ENCODE results near the gene NBPF1. TPM values are rescaled to one million over a fixed set of nuclear protein-coding genes. Genes with fewer than 3 reads are reported as not detected.
A peak's percentile ranks its signal among the peaks of the same experiment; 100 is the strongest.

Gene NBPF1
- total and polyA plus RNA-seq, 10 donors: 1.3 to 60.7 (median 30.2) TPM

DNA sequence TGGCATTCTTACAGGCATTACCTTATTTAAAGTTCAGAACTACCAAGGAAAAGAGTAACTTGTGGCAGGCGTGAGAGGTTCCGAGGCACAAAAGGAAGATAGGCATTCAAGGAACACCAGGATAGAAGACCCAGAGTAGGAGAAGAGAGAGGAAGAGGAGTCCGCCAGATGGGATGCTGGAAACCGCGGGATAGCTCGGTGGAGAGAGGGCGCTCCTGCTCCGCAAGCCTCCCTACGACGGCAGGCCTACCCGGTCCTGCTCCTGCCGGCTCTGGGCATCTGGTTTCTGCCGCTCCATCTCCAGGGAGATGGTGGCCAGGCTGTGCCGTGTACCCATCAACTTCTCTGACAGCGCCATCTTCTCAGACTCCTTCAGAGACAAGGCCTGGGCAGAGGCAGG, 5.4 kb upstream of the NBPF1 start:
- intact Hi-C loops (cut with DNase I; ENCODE audit: low total_unique reads): no loop called here
- Histone ChIP-seq H3K9me3 (no peaks in the 10 kb centered on the region), H3K27me3 (replicated peaks in 1 of 7) (peaks cover 0 to 1% (median 0%) of the 10 kb centered on the region in 7 donors), H3K4me3 (no peak overlapping the region), H3K27ac (no peak overlapping the region), H3K4me1 (peaks cover 6 to 14% (median 8%) of the 10 kb centered on the region in 6 donors), H3K36me3 (peaks cover 5 to 61% (median 42%) of the 10 kb centered on the region in 6 donors)
- WGBS, 5 donors: 85 to 89% (median 88%) methylated on average over 15 of the region's 15 CpGs
- peak; percentile 78 for DNase-seq
- TF ChIP-seq POLR2AphosphoS5 (IDR thresholded peaks at IDR 0.05): peak; percentile 31 to 59 (median 34)
- TF ChIP-seq POLR2A (IDR thresholded peaks at IDR 0.05): no peak
- TF ChIP-seq, protein P1, sequence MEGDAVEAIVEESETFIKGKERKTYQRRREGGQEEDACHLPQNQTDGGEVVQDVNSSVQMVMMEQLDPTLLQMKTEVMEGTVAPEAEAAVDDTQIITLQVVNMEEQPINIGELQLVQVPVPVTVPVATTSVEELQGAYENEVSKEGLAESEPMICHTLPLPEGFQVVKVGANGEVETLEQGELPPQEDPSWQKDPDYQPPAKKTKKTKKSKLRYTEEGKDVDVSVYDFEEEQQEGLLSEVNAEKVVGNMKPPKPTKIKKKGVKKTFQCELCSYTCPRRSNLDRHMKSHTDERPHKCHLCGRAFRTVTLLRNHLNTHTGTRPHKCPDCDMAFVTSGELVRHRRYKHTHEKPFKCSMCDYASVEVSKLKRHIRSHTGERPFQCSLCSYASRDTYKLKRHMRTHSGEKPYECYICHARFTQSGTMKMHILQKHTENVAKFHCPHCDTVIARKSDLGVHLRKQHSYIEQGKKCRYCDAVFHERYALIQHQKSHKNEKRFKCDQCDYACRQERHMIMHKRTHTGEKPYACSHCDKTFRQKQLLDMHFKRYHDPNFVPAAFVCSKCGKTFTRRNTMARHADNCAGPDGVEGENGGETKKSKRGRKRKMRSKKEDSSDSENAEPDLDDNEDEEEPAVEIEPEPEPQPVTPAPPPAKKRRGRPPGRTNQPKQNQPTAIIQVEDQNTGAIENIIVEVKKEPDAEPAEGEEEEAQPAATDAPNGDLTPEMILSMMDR (IDR thresholded peaks at IDR 0.05 in 8 of 11, conservative IDR thresholded peaks at IDR 0.05 in 3 of 11): no peak

DNA sequence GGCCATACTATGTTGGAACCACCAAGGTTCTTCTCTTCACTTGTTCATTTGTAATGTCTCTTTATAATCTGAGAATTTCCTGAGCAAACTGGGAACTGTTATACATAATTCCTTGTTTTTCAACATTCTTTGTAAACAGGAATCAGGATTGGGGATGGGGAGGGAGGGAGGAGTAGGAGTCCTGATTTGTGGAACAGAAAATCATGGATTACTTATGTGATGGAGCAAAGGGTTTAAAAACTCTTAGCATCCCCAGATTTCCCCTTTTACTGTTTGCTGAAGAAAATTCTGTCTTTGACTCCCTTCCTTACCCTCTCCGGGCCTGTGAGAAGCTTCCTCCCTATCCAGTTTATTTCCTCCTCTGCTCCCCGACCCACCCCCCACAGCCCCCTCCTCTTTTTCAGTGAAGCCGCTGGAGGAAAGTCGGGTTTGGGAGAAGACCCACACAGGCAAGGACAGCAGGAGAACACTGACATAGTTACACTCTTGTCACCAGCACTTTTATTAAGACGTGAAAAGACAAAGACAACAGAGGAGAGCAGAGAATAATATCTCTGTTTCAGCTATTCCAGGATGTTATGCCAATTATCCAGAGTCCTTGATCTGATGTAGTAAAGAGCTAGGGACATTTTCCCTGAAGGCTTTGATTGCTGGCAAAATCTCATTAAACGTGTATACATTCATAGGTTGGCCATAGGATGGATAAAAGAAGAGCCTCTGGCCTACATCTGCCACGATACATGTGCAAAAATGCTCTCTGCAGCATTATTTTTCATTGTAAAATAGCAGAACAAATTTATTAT, 4.6 kb upstream of the NBPF1 start:
- H3K4me3 ChIP-seq: no peak overlapping the region
- H3K9me3 ChIP-seq: no peaks in the 10 kb centered on the region
- H3K27ac ChIP-seq: no peak overlapping the region
- WGBS, 5 donors: 72 to 86% (median 81%) methylated on average over 7 of the region's 7 CpGs
- H3K36me3 ChIP-seq: peaks cover 5 to 54% (median 35%) of the 10 kb centered on the region in 6 donors
- DNase-seq: no peak
- intact Hi-C loops (cut with DNase I; ENCODE audit: low total_unique reads): no loop called here
- TF ChIP-seq POLR2AphosphoS5 (IDR thresholded peaks at IDR 0.05) (no peak), POLR2A (IDR thresholded peaks at IDR 0.05) (no peak)
- TF ChIP-seq, protein P1 (IDR thresholded peaks at IDR 0.05 in 8 of 11, conservative IDR thresholded peaks at IDR 0.05 in 3 of 11): no peak
- H3K4me1 ChIP-seq: peaks cover 7 to 21% (median 13%) of the 10 kb centered on the region in 6 donors
- peaks cover 0 to 9% (median 0%) of the 10 kb centered on the region in 7 donors for H3K27me3 ChIP-seq (replicated peaks in 1 of 7)

DNA sequence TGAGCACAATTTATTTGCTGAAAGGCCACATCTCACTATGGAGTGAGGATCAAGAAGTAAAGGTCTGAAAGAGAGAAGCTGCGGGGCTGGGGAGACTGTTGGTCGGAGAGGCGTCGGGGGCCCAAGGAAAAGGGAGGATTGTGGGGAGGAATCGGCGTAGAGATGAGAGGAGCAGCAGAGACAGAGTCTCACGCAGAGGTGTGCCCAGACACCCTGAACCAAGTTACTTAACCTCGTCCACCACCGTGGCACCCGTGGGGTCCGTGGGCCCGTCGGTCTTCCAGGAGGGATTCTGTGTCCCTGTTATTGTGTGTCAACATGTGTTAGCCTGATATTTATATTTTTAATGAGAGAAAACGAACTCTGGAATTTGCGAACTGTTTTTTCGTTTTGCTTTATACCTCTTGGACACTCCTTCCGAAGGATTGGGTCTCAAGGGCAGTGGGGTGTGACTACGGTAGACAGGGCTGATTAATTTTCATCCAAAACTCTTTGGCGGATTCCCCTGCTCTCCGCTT, 3.8 kb upstream of the NBPF1 start:
- peak; percentile 79 for DNase-seq
- TF ChIP-seq POLR2AphosphoS5 (IDR thresholded peaks at IDR 0.05) (peak; percentile 25 to 53 (median 44)), POLR2A (IDR thresholded peaks at IDR 0.05) (no peak)
- TF ChIP-seq, protein P1 (IDR thresholded peaks at IDR 0.05 in 8 of 11, conservative IDR thresholded peaks at IDR 0.05 in 3 of 11): no peak
- 89 to 95% (median 91%) methylated on average over 20 of the region's 20 CpGs for WGBS, 5 donors
- H3K27ac ChIP-seq: no peak overlapping the region
- peaks cover 14 to 29% (median 20%) of the 10 kb centered on the region in 6 donors for H3K4me1 ChIP-seq
- intact Hi-C loops (cut with DNase I; ENCODE audit: low total_unique reads): no loop called here
- peaks cover 3 to 46% (median 27%) of the 10 kb centered on the region in 6 donors for H3K36me3 ChIP-seq
- H3K4me3 ChIP-seq: no peak overlapping the region
- H3K9me3 ChIP-seq: no peaks in the 10 kb centered on the region
- H3K27me3 ChIP-seq (replicated peaks in 1 of 7): peaks cover 0 to 14% (median 0%) of the 10 kb centered on the region in 7 donors

All from spleen (tissue), 11 donors.